Measurements from ENCODE around the gene ZNF407.

- TF ChIP-seq ELK4 (IDR thresholded peaks at IDR 0.05; ENCODE audit: borderline replicate concordance, low read depth, low read length) (no peak), AEBP2 (tag by site-specific recombination; IDR thresholded peaks at IDR 0.05; ENCODE audit: borderline replicate concordance) (no peak)
- TF ChIP-seq, protein P1, sequence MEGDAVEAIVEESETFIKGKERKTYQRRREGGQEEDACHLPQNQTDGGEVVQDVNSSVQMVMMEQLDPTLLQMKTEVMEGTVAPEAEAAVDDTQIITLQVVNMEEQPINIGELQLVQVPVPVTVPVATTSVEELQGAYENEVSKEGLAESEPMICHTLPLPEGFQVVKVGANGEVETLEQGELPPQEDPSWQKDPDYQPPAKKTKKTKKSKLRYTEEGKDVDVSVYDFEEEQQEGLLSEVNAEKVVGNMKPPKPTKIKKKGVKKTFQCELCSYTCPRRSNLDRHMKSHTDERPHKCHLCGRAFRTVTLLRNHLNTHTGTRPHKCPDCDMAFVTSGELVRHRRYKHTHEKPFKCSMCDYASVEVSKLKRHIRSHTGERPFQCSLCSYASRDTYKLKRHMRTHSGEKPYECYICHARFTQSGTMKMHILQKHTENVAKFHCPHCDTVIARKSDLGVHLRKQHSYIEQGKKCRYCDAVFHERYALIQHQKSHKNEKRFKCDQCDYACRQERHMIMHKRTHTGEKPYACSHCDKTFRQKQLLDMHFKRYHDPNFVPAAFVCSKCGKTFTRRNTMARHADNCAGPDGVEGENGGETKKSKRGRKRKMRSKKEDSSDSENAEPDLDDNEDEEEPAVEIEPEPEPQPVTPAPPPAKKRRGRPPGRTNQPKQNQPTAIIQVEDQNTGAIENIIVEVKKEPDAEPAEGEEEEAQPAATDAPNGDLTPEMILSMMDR (tag by site-specific recombination; IDR thresholded peaks at IDR 0.05), result no peak
- TF ChIP-seq, protein P2, sequence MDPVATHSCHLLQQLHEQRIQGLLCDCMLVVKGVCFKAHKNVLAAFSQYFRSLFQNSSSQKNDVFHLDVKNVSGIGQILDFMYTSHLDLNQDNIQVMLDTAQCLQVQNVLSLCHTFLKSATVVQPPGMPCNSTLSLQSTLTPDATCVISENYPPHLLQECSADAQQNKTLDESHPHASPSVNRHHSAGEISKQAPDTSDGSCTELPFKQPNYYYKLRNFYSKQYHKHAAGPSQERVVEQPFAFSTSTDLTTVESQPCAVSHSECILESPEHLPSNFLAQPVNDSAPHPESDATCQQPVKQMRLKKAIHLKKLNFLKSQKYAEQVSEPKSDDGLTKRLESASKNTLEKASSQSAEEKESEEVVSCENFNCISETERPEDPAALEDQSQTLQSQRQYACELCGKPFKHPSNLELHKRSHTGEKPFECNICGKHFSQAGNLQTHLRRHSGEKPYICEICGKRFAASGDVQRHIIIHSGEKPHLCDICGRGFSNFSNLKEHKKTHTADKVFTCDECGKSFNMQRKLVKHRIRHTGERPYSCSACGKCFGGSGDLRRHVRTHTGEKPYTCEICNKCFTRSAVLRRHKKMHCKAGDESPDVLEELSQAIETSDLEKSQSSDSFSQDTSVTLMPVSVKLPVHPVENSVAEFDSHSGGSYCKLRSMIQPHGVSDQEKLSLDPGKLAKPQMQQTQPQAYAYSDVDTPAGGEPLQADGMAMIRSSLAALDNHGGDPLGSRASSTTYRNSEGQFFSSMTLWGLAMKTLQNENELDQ (tag by site-specific recombination; IDR thresholded peaks at IDR 0.05; ENCODE audit: low read depth), result no peak
These were observed 10.2 kb upstream of the ZNF407 start for GRCh38 chr18:74587441-74587840.

All from HEK293 (cell line).